Activated gamma-delta T cell treated with Interleukin-2 at 50 U/mL for 16 hours (primary cell): ENCODE data around the gene CGA.
"Not testable (repeated sequence)": the region's sequence is repeated elsewhere in the genome, so short reads cannot be mapped to it uniquely, and the experiment has no call there.

ENCODE experiments used
- DNase-seq: peaks from one replicate; pipeline ENCODE4 v3.0.0-alpha.2; 2020

The CGA gene

GRCh38 chr6:87095087-87095509 is at the start of gene CGA:
TSS of gene CGA (minus strand) at chr6:87095106. CDS start at chr6:87088200, 6,906 bp downstream.
- DNase-seq, result no peak

GRCh38 chr6:87139927-87140326 is 45.0 kb upstream of the CGA start:
- DNase-seq, result not testable (repeated sequence)

- DNase-seq, result peak; percentile 46
Measured at GRCh38 chr6:87139236-87139635, 44.3 kb upstream of the CGA start.

GRCh38 chr6:87136963-87137362 is 42.1 kb upstream of the CGA start:
- no peak for DNase-seq

- DNase-seq, result no peak
Measured at GRCh38 chr6:87127737-87128136, 32.8 kb upstream of the CGA start.

GRCh38 chr6:87126501-87126900 is 31.6 kb upstream of the CGA start:
- no peak for DNase-seq

GRCh38 chr6:87124074-87124473 is 29.2 kb upstream of the CGA start:
- DNase-seq, result no peak

- no peak for DNase-seq
Measured at GRCh38 chr6:87122477-87122876, 27.6 kb upstream of the CGA start.

GRCh38 chr6:87118054-87118453 is 23.1 kb upstream of the CGA start:
- DNase-seq, result no peak

- no peak for DNase-seq
Measured at GRCh38 chr6:87116922-87117321, 22.0 kb upstream of the CGA start.

- no peak for DNase-seq
Measured at GRCh38 chr6:87115402-87116135, 20.7 kb upstream of the CGA start.

GRCh38 chr6:87110636-87111035 is 15.7 kb upstream of the CGA start:
- DNase-seq, result no peak

- DNase-seq, result no peak
Measured at GRCh38 chr6:87105823-87106222, 10.9 kb upstream of the CGA start.

GRCh38 chr6:87104667-87105066 is 9.8 kb upstream of the CGA start:
- no peak for DNase-seq

GRCh38 chr6:87103977-87104601 is 9.2 kb upstream of the CGA start:
- DNase-seq, result no peak

- DNase-seq, result no peak
Measured at GRCh38 chr6:87102151-87102621, 7.3 kb upstream of the CGA start.

GRCh38 chr6:87101067-87101466 is 6.2 kb upstream of the CGA start:
- DNase-seq, result no peak

GRCh38 chr6:87100216-87100615 is 5.3 kb upstream of the CGA start:
- DNase-seq, result no peak

GRCh38 chr6:87099472-87099871 is 4.6 kb upstream of the CGA start:
- DNase-seq, result no peak

- no peak for DNase-seq
Measured at GRCh38 chr6:87094576-87094975, 330 bp downstream of the CGA start.

GRCh38 chr6:87093651-87094050 is 1.3 kb downstream of the CGA start:
- DNase-seq, result no peak

- no peak for DNase-seq
Measured at GRCh38 chr6:87093199-87093598, 1.7 kb downstream of the CGA start.

GRCh38 chr6:87092435-87092834 is 2.5 kb downstream of the CGA start:
- no peak for DNase-seq

GRCh38 chr6:87089135-87089534 is 5.8 kb downstream of the CGA start:
- DNase-seq, result no peak

- DNase-seq, result no peak
Measured at GRCh38 chr6:87088076-87088475, 6.8 kb downstream of the CGA start.
